Stimulated activated CD8-positive, alpha-beta memory T cell treated with anti-CD3 and anti-CD28 coated beads, Interleukin-7, amount 100 ng/mL, for 48 hours (primary cell): ENCODE results near the gene CTNNA1.

ENCODE experiments used
- DNase-seq, 2 donors: peaks; one replicate each; pipeline ENCODE4 v3.0.0-alpha.2; 2020; ENCODE audit warnings: low read depth in 1 of 2; ENCODE audit errors: extremely low read depth in 1 of 2

The CTNNA1 gene

GRCh38 chr5:138946831-138947560 lies 193.8 kb downstream of the CTNNA1 start:
- no peak for DNase-seq

GRCh38 chr5:138947780-138948179 lies 194.6 kb downstream of the CTNNA1 start:
- no peak for DNase-seq

DNA sequence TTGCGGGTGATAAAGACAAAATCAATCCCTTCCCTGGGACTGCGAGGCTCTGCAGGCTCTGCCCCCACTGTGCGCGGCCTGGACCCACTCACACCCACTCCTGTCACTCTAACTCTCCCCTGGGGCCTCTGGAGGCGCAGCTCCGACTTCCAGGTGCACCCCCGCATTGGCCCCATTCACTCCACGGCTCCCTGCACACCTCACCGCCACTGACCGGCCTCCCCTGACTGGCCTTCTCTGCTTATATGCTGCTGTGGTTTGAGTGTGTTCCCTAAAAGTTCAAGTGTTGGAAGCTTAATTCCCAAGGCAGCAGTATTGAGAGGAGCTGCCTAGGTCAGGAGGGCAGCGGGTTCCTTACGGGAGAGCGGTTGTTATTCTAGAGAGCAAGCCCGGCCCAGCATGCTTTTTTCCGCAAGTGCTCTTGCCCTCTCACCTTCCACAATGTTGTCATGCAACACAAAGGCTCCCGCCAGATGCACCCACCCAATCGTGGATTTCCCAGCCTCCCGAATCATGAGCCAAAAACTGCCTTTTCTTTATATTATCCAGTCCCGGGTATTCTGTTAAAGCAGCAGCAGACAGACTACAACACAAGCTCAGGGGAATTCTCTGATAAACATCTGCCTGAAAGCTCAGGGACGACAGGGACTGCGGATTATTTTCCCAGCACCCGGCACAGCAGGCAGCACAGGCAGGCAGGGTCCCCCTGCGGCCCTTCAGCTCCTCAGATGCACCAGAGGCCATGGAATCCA lies 195.4 kb downstream of the CTNNA1 start:
- no peak for DNase-seq

DNA sequence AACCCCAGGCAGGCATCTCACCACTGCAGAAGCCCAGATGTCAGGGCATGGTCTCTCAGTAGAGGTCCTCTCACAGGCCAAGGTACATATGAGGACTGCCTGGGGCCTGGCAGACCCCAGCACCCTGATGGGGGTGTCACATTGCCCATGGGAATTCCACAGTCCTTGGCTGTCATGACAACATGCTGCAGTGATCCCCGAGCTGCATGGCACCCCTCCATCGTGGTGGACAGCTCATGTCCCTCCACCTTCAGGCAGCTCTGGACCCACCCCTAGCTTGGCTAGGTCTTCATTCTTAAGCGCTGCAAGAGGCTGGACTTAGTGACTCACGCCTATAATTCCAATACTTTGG lies 196.0 kb downstream of the CTNNA1 start:
- DNase-seq, result no peak

DNA sequence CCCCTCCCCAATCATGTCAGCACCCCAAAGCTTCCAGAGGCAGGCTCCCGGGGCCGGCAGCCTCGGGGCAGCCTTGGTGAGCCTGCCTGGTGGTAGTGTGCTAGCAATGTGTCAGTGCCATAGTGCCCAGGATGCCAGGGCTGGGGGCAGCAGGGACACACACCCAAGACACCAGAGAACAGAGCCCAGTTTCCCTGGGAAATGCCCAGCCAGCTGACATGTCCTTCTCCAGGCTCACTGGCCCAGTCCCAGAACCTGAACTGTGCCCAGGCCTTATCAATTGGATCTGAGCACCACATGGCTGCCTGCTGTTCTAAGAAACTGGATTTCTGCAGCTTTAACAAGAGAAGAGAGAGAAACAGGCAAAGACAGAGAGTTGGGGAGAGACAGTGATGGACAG lies 196.8 kb downstream of the CTNNA1 start:
- no peak for DNase-seq

- DNase-seq, result no peak
Measured at GRCh38 chr5:138950421-138951031, 197.3 kb downstream of the CTNNA1 start.

DNA sequence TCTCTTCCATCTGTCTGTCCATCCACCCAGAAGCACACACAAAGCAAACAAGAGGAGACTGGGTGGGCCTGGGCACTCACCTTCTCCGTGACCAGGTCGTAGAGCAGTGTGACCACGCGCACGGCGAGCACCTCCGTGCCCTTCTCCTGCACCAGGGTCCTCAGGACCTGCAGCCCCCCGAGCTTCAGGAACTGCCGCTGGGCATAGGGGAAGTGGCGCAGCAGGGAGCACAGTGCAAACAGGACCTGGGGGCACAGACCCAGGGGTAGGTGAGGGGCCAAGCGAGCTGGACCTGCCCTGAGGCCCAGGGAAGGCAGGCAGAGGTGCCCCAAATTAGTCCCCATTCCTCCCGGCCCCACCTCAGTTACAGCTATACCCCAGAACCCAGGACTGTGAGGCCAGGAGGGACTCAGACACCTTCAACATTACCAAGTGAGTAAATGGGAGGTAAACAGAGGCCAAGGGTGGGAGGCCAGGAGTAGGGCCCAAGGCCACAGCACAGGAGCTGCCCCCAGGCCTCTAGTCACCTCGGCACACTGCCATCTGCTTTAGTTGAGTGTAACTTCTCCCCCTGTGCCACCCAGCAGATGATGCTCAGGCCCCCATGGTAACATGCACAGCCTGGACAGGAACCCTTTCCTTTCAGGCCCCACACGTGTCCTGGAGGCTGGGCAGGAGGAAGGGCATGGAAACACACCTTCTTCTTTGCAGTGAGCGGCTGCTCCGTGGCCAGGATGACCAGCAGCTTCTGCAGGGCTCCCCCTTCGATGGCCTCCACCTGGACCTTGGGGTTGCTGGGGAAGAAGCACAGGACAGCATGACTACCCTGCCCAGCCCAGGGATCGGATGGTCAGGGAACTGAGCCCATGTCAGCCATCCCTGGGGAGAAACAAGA lies 198.1 kb downstream of the CTNNA1 start:
- no peak for DNase-seq

GRCh38 chr5:138951986-138952735 lies 198.9 kb downstream of the CTNNA1 start:
- no peak for DNase-seq

- DNase-seq, result no peak
Measured at GRCh38 chr5:138952962-138953361, 199.7 kb downstream of the CTNNA1 start.

- DNase-seq, result no peak
Measured at GRCh38 chr5:138953387-138954256, 200.4 kb downstream of the CTNNA1 start.

DNA sequence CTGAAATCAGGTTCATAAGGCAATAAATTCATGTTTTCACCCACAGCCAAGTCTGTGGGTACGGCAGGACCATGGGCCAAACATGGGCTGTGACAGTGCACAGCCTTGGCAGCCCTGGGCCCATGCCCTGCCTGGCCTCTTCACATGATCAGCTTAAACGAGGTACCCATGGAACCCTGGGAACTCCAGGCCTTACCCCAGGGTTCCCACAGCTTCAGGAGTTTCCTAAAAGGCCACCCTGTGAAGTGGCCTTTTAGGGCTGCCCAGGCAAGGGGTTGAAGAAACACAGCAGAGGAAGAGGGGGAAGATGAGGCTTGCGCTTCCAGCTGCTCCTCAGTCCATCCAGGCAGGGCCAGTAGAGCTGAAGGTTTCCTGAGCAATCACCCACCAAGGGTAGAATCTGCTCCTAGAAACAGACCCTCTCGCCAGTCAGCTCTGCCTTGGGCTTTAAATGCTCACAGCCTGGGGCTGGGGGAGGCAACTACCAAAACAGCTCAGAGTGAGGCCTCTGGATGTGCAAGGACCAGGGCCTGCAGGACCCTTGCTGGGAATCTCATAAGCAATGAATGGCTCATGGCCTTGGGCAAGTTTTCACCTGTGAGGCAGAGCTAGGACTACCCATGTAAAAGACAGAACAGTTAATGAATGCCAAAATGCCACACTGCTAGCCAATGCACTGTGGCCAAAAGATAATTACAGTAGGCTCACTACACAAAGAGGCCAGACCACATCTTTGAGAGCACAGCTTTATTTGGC lies 201.2 kb downstream of the CTNNA1 start:
- no peak for DNase-seq

DNA sequence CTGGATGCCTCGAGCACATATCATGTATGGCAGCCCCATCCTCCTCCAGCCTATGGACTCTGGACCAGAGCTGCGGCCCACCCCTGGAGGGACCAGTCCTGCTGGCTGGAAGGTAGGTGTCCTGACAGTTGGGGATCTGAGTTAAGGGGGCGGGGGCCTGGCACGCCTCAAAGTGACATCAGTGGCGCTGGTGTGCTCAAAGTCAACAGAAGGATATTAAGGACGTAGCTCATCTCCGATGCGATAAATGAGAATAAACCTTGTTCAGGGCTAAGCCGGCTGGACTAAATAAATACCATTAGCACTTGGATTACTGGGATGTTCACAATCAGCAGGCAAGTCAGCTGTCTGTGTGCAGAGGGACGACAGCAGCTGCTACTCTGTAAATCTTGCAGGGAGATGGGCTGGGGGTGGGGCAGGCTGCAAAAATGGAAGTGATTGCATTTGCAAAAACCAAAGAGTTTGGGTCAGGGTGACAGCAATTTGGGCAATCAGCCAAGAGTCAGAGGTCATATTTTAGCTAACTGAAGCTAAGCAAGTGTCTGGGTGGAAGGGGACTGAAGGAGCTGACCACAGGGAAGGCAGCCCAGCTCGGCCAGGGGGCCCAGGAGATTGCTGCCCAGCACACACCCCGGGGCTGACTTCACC lies 201.9 kb downstream of the CTNNA1 start:
- DNase-seq, result no peak

- no peak for DNase-seq
Measured at GRCh38 chr5:138955671-138956295, 202.6 kb downstream of the CTNNA1 start.

GRCh38 chr5:138956801-138957200 lies 203.6 kb downstream of the CTNNA1 start:
- no peak for DNase-seq

DNA sequence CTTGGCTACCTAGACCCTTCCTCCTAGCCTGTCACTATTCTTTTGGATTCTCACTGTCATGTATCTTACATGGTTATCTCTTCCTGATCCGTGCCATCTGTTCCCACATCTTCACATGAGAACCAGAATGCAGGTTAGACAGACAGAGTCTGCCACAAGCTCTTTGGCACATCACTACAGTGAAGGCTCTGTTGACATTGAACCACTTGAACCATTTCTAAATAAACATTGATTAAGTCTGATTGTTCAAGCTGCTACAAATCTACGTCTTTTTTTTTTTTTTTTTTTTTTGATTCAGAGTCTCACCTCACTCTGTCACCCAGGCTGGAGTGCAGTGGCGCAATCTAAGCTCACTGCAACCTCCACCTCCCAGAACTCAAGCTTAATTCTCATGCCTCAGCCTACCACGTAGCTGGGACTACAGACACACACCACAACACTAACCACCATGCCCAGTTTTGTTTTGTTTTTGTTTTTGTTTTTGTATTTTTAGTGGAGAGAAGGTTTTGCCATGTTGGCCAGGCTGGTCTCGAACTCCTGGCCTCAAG lies 207.0 kb downstream of the CTNNA1 start:
- no peak for DNase-seq

DNA sequence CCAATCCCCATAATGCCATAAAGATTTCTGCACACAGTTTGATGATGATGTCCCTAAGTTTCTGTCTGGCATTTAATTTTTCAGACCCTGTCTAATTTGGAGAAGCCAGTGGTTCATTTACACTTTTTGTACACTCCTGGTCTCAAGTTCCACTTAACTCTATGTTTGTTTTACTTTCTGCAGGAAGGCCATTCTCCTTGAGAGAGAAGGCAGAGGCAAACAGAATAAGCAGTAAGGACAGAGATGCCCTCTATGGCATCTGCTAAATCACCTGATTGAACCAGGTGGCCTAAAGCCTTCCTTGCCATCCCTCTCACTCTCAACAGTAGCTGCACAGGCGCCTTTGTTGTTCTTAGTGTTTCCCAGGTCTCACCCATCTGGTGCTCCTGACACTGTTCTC lies 208.0 kb downstream of the CTNNA1 start:
- DNase-seq, result no peak

- no peak for DNase-seq
Measured at GRCh38 chr5:138961729-138962128, 208.5 kb downstream of the CTNNA1 start.
